ENCODE data around the gene TEX48. TPM values are rescaled to one million over a fixed set of nuclear protein-coding genes. Genes with fewer than 3 reads are reported as not detected.

The TEX48 gene
- total and polyA plus RNA-seq, 2 experiments from 2014 or later: not detected

DNA sequence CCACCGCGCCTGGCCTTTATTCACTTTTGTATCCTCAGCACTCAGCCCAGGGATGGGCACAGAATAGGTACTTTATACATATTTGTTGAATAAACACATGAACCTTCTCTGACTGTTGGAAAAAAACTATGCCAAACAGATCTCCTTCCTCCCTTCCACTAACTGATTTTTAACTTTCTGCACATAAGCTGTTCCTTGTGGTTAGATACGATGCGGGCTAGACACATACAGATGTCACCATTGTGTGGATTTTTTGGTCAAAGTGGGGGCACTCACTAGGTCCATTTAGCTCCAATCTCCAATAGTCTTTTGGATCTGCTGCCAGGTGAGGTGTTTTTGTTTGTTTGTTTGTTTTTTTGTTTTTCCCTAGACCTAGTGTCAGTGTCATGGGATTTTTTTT, 5.1 kb downstream of the TEX48 start:
- Histone ChIP-seq H3K27me3 (ENCODE audit: insufficient read depth) (no peaks in the 10 kb centered on the region), H3K36me3 (ENCODE audit: insufficient read depth) (no peaks in the 10 kb centered on the region), H3K4me1 (ENCODE audit: insufficient read depth) (no peaks in the 10 kb centered on the region), H3K4me2 (no peak overlapping the region), H4K20me1 (replicated peaks; ENCODE audit: insufficient read depth) (no peaks in the 10 kb centered on the region), H3K79me2 (replicated peaks; ENCODE audit: insufficient read depth) (no peaks in the 10 kb centered on the region), H3K9me2 (ENCODE audit: insufficient read depth) (no peaks in the 10 kb centered on the region), H2AFZ (no peak overlapping the region), H3F3A (replicated peaks; ENCODE audit: low read depth) (no peaks in the 10 kb centered on the region), H3K4me3 (no peak overlapping the region), H3K27ac (ENCODE audit: low read depth) (no peak overlapping the region)
- Mint-ChIP-seq H3K4me1 (peaks cover 5% of the 10 kb centered on the region; the same call in 1 of the 3 replicates), H3K27me3 (ENCODE audit: insufficient read depth, low read depth, poor library complexity) (peaks cover 4% of the 10 kb centered on the region), H3K36me3 (ENCODE audit: low read depth) (no peaks in the 10 kb centered on the region), H3K4me3 (no peak overlapping the region), H3K27ac (no peak overlapping the region), H3K9me3 (no peaks in the 10 kb centered on the region; the same call in 2 of the 3 replicates)
- TF ChIP-seq, protein P1, sequence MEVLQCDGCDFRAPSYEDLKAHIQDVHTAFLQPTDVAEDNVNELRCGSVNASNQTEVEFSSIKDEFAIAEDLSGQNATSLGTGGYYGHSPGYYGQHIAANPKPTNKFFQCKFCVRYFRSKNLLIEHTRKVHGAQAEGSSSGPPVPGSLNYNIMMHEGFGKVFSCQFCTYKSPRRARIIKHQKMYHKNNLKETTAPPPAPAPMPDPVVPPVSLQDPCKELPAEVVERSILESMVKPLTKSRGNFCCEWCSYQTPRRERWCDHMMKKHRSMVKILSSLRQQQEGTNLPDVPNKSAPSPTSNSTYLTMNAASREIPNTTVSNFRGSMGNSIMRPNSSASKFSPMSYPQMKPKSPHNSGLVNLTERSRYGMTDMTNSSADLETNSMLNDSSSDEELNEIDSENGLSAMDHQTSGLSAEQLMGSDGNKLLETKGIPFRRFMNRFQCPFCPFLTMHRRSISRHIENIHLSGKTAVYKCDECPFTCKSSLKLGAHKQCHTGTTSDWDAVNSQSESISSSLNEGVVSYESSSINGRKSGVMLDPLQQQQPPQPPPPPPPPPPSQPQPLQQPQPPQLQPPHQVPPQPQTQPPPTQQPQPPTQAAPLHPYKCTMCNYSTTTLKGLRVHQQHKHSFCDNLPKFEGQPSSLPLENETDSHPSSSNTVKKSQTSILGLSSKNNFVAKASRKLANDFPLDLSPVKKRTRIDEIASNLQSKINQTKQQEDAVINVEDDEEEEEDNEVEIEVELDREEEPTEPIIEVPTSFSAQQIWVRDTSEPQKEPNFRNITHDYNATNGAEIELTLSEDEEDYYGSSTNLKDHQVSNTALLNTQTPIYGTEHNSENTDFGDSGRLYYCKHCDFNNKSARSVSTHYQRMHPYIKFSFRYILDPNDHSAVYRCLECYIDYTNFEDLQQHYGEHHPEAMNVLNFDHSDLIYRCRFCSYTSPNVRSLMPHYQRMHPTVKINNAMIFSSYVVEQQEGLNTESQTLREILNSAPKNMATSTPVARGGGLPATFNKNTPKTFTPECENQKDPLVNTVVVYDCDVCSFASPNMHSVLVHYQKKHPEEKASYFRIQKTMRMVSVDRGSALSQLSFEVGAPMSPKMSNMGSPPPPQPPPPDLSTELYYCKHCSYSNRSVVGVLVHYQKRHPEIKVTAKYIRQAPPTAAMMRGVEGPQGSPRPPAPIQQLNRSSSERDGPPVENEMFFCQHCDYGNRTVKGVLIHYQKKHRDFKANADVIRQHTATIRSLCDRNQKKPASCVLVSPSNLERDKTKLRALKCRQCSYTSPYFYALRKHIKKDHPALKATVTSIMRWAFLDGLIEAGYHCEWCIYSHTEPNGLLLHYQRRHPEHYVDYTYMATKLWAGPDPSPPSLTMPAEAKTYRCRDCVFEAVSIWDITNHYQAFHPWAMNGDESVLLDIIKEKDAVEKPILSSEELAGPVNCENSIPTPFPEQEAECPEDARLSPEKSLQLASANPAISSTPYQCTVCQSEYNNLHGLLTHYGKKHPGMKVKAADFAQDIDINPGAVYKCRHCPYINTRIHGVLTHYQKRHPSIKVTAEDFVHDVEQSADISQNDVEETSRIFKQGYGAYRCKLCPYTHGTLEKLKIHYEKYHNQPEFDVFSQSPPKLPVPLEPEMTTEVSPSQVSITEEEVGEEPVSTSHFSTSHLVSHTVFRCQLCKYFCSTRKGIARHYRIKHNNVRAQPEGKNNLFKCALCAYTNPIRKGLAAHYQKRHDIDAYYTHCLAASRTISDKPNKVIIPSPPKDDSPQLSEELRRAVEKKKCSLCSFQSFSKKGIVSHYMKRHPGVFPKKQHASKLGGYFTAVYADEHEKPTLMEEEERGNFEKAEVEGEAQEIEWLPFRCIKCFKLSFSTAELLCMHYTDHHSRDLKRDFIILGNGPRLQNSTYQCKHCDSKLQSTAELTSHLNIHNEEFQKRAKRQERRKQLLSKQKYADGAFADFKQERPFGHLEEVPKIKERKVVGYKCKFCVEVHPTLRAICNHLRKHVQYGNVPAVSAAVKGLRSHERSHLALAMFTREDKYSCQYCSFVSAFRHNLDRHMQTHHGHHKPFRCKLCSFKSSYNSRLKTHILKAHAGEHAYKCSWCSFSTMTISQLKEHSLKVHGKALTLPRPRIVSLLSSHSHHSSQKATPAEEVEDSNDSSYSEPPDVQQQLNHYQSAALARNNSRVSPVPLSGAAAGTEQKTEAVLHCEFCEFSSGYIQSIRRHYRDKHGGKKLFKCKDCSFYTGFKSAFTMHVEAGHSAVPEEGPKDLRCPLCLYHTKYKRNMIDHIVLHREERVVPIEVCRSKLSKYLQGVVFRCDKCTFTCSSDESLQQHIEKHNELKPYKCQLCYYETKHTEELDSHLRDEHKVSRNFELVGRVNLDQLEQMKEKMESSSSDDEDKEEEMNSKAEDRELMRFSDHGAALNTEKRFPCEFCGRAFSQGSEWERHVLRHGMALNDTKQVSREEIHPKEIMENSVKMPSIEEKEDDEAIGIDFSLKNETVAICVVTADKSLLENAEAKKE (CRISPR knock-in tag; IDR thresholded peaks at IDR 0.05): no peak
- TF ChIP-seq JUNB (IDR thresholded peaks at IDR 0.05; ENCODE audit: unreplicated experiment) (no peak), NANOG (IDR thresholded peaks at IDR 0.05; ENCODE audit: borderline replicate concordance) (no peak), ZNF114 (CRISPR knock-in tag; IDR thresholded peaks at IDR 0.05) (no peak), EZH2 (IDR thresholded peaks at IDR 0.05; ENCODE audit: low read depth, unreplicated experiment) (no peak), STAT1 (IDR thresholded peaks at IDR 0.05; ENCODE audit: unreplicated experiment) (no peak), ZNF331 (CRISPR knock-in tag; IDR thresholded peaks at IDR 0.05; ENCODE audit: low read depth) (no peak)
- TF ChIP-seq, protein P2, sequence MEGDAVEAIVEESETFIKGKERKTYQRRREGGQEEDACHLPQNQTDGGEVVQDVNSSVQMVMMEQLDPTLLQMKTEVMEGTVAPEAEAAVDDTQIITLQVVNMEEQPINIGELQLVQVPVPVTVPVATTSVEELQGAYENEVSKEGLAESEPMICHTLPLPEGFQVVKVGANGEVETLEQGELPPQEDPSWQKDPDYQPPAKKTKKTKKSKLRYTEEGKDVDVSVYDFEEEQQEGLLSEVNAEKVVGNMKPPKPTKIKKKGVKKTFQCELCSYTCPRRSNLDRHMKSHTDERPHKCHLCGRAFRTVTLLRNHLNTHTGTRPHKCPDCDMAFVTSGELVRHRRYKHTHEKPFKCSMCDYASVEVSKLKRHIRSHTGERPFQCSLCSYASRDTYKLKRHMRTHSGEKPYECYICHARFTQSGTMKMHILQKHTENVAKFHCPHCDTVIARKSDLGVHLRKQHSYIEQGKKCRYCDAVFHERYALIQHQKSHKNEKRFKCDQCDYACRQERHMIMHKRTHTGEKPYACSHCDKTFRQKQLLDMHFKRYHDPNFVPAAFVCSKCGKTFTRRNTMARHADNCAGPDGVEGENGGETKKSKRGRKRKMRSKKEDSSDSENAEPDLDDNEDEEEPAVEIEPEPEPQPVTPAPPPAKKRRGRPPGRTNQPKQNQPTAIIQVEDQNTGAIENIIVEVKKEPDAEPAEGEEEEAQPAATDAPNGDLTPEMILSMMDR (conservative IDR thresholded peaks at IDR 0.05; ENCODE audit: low read depth in 2 of 2): no peak
- TF ChIP-seq, protein P3, sequence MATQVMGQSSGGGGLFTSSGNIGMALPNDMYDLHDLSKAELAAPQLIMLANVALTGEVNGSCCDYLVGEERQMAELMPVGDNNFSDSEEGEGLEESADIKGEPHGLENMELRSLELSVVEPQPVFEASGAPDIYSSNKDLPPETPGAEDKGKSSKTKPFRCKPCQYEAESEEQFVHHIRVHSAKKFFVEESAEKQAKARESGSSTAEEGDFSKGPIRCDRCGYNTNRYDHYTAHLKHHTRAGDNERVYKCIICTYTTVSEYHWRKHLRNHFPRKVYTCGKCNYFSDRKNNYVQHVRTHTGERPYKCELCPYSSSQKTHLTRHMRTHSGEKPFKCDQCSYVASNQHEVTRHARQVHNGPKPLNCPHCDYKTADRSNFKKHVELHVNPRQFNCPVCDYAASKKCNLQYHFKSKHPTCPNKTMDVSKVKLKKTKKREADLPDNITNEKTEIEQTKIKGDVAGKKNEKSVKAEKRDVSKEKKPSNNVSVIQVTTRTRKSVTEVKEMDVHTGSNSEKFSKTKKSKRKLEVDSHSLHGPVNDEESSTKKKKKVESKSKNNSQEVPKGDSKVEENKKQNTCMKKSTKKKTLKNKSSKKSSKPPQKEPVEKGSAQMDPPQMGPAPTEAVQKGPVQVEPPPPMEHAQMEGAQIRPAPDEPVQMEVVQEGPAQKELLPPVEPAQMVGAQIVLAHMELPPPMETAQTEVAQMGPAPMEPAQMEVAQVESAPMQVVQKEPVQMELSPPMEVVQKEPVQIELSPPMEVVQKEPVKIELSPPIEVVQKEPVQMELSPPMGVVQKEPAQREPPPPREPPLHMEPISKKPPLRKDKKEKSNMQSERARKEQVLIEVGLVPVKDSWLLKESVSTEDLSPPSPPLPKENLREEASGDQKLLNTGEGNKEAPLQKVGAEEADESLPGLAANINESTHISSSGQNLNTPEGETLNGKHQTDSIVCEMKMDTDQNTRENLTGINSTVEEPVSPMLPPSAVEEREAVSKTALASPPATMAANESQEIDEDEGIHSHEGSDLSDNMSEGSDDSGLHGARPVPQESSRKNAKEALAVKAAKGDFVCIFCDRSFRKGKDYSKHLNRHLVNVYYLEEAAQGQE (IDR thresholded peaks at IDR 0.05; ENCODE audit: unreplicated experiment): no peak
- DNase-seq (ENCODE audit: low spot score) (no peak), ATAC-seq (no peak)
